GM23248 (cell line): ENCODE measurements around the gene LHX1.

Experiments used
- EZH2 ChIP-seq: fragments of 200-600 bp; sonication (generic); IDR thresholded peaks from 2 replicates; pipeline ENCODE4 v1.6.1; 2018; ENCODE audit warnings: antibody characterized with exemption, mild to moderate bottlenecking; ENCODE audit not compliant: insufficient read depth, poor library complexity, severe bottlenecking
- EZH2phosphoT487 ChIP-seq: fragments of 200-600 bp; sonication (generic); IDR thresholded peaks from 2 replicates; pipeline ENCODE4 v1.6.1; 2018; ENCODE audit warnings: antibody characterized with exemption, moderate library complexity, mild to moderate bottlenecking, low read depth; ENCODE audit not compliant: insufficient read depth

DNA sequence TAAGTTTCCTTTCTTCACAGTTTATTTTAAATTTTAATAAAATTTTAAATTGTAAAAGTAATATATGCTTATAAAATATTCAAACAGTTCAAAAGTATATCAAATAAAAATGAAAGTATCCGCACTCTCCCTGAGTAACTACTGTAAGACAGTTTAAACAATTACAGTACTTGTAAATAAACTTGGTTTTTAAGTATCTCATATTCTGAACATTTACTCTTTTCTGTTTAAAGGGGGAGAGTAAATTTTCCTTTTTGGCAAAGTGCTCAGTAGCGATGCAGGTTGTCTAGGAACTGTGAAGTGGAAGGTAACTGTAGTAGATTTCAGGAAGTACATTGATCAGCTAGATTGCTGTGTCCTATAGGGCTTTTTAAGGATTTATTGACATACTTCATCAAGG, 40.3 kb downstream of the LHX1 start:
- TF ChIP-seq EZH2, result no peak
- no peak for TF ChIP-seq EZH2phosphoT487
